Right cardiac atrium (tissue), 5 donors: ENCODE results near the gene GGT6. TPM values are rescaled to one million over a fixed set of nuclear protein-coding genes. Genes with fewer than 3 reads are reported as not detected.

ENCODE experiments used
- ATAC-seq, 2 donors: fragments of 200-7000 bp; cut with Tn5 transposase; one replicate each; pipeline versions ENCODE4 v1.8.0 to v1.9.1; 2020; ENCODE audit warnings: moderate library complexity in 2 of 2, mild to moderate bottlenecking in 1 of 2
- DNase-seq, 3 donors: peaks; one replicate each; pipeline ENCODE4 v3.0.0-alpha.2; 2020
- H3K27ac ChIP-seq: one replicate; pipeline ENCODE4 v1.5.1; 2013; ENCODE audit warnings: mild to moderate bottlenecking, low read length, control low read depth, moderate library complexity
- H3K27me3 ChIP-seq: one replicate; pipeline ENCODE4 v1.6.1; 2013; ENCODE audit not compliant: control insufficient read depth, insufficient read depth
- H3K4me1 ChIP-seq: one replicate; pipeline ENCODE4 v1.6.1; 2013; ENCODE audit warnings: low read length; ENCODE audit not compliant: control insufficient read depth, insufficient read depth
- H3K4me3 ChIP-seq: one replicate; pipeline ENCODE4 v1.5.1; 2013; ENCODE audit warnings: low read length, control low read depth
- H3K9me3 ChIP-seq: one replicate; pipeline ENCODE4 v1.6.1; 2013; ENCODE audit warnings: low read length; ENCODE audit not compliant: control insufficient read depth
- WGBS: extraction: QIAGEN DNeasy Blood & Tissue Kit; methylation state at CpG from one replicate; pipeline ENCODE4 v1.1.7; 2013; 5-methylcytosine and 5-hydroxymethylcytosine counted together
- intact Hi-C, 4 donors: fragments of 100-400 bp; cut with DNase I; formaldehyde crosslinking; loops; one replicate each; pipeline versions ENCODE4 v1.11.0 to v1.14.0; 2022 to 2023
- polyA plus RNA-seq: library from polyadenylated mRNA; stranded (reverse); fragments of 200-250 nt; gene quantifications from one replicate; pipeline ENCODE4 v1.2.3, GENCODE V29; 2013
- total RNA-seq, 4 donors: library from RNA; stranded (reverse); fragmentation: NEBNext Ultra II Directional; extraction: Animal tissue kit (Norgen Biotek cat#: 25700); gene quantifications; one replicate each; pipeline ENCODE4 v1.2.1, GENCODE V29; 2021
- donor health status: healthy with polysubstance abuse.
- donor health status: DM: no; HTN: yes; CAD: no.
- donor health status: DM: no; HTN: no; CAD: no.
- donor health status: DM: no; HTN: yes; CAD: no; lungs with severe emphysema.
- donor health status: DM: yes; HTN: yes; CAD: no.

Gene GGT6
- total and polyA plus RNA-seq, 5 donors = not detected

DNA sequence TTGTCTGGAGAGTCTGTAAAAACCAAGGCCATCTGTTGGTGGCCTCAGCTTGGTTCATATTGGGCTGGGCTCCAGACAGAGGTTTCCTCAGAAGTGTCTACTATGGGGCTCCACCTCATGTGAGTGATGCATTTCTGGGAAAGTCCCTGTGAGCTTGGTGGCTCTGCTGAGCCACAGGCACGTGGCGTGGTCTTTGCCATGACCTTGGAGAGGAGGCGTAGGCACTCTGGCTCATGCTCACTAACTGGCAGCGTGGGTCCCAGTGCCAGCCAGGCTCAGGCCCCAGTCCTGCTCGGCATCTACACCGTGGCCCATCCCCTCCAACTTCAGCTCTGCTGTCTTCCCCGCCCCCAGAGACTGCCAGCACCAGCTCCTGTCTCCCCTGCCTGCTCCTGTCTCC, 13.3 kb upstream of the GGT6 start:
- intact Hi-C loops = loop anchor here in 1 of 4 donors (5.0 kb wide), 1 partner anchor 44 kb away; no protein-coding TSS in a partner anchor
- Histone ChIP-seq H3K27ac (no peak overlapping the region), H3K4me1 (no peaks in the 10 kb centered on the region), H3K4me3 (no peak overlapping the region), H3K27me3 (no peaks in the 10 kb centered on the region), H3K9me3 (no peaks in the 10 kb centered on the region)
- whole genome bisulfite sequencing = 61% methylated on average over 7 of the region's 7 CpGs
- DNase-seq = peak in 2 of 3 donors; percentile 41 to 48
- ATAC-seq = no peak

GRCh38 chr17:4573115-4573514, 12.7 kb upstream of the GGT6 start:
- WGBS = 63% methylated on average over 4 of the region's 4 CpGs
- intact Hi-C loops = loop anchor here in 1 of 4 donors (5.0 kb wide), 1 partner anchor 44 kb away; no protein-coding TSS in a partner anchor
- no peaks in the 10 kb centered on the region for H3K27me3 ChIP-seq
- DNase-seq (no peak), ATAC-seq (no peak)
- peaks cover 1% of the 10 kb centered on the region for H3K4me1 ChIP-seq
- no peaks in the 10 kb centered on the region for H3K9me3 ChIP-seq
- no peak overlapping the region for H3K27ac ChIP-seq
- no peak overlapping the region for H3K4me3 ChIP-seq

- no peaks in the 10 kb centered on the region for H3K9me3 ChIP-seq
- H3K27ac ChIP-seq = no peak overlapping the region
- H3K27me3 ChIP-seq = no peaks in the 10 kb centered on the region
- peaks cover 1% of the 10 kb centered on the region for H3K4me1 ChIP-seq
- H3K4me3 ChIP-seq = no peak overlapping the region
- WGBS = 70% methylated on average over 9 of the region's 9 CpGs
- intact Hi-C loops = loop anchor here in 1 of 4 donors (5.0 kb wide), 1 partner anchor 45 kb away; no protein-coding TSS in a partner anchor
- ATAC-seq (no peak), DNase-seq (no peak)
These were observed 11.8 kb upstream of the GGT6 start for GRCh38 chr17:4572131-4572530.

- peaks cover 1% of the 10 kb centered on the region for H3K4me1 ChIP-seq
- DNase-seq = no peak
- no peak overlapping the region for H3K27ac ChIP-seq
- no peaks in the 10 kb centered on the region for H3K27me3 ChIP-seq
- H3K4me3 ChIP-seq = no peak overlapping the region
- WGBS = 92% methylated on average over 1 of the region's 1 CpG
- no peak for ATAC-seq
- H3K9me3 ChIP-seq = no peaks in the 10 kb centered on the region
- intact Hi-C loops = loop anchor here in 2 of 4 donors (5.0 to 10.0 kb wide), 3 partner anchors 58 to 145 kb away; no protein-coding TSS in a partner anchor
These were observed 9.2 kb upstream of the GGT6 start for GRCh38 chr17:4569591-4569990.

- H3K27me3 ChIP-seq = no peaks in the 10 kb centered on the region
- intact Hi-C loops = loop anchor here (2.0 to 10.0 kb wide), 4 partner anchors 58 to 142 kb away; no protein-coding TSS in a partner anchor
- peak; percentile 39 to 64 (median 51) for DNase-seq
- no peaks in the 10 kb centered on the region for H3K9me3 ChIP-seq
- ATAC-seq = peak; percentile 85 to 89
- peaks cover 1% of the 10 kb centered on the region for H3K4me1 ChIP-seq
- WGBS = 24% methylated on average over 5 of the region's 5 CpGs
- no peak overlapping the region for H3K27ac ChIP-seq
- H3K4me3 ChIP-seq = no peak overlapping the region
These were observed 6.4 kb upstream of the GGT6 start for GRCh38 chr17:4566785-4567184.

GRCh38 chr17:4565209-4566141, 5.1 kb upstream of the GGT6 start:
- intact Hi-C loops = loop anchor here (2.0 to 10.0 kb wide), 4 partner anchors 59 to 141 kb away; no protein-coding TSS in a partner anchor
- no peaks in the 10 kb centered on the region for H3K9me3 ChIP-seq
- ATAC-seq = peak; percentile 80
- peak; percentile 66 to 84 (median 79) for DNase-seq
- no peaks in the 10 kb centered on the region for H3K27me3 ChIP-seq
- H3K4me3 ChIP-seq = no peak overlapping the region
- H3K27ac ChIP-seq = peak overlapping the region; percentile 25
- WGBS = 31% methylated on average over 16 of the region's 16 CpGs
- H3K4me1 ChIP-seq = peaks cover 1% of the 10 kb centered on the region

DNA sequence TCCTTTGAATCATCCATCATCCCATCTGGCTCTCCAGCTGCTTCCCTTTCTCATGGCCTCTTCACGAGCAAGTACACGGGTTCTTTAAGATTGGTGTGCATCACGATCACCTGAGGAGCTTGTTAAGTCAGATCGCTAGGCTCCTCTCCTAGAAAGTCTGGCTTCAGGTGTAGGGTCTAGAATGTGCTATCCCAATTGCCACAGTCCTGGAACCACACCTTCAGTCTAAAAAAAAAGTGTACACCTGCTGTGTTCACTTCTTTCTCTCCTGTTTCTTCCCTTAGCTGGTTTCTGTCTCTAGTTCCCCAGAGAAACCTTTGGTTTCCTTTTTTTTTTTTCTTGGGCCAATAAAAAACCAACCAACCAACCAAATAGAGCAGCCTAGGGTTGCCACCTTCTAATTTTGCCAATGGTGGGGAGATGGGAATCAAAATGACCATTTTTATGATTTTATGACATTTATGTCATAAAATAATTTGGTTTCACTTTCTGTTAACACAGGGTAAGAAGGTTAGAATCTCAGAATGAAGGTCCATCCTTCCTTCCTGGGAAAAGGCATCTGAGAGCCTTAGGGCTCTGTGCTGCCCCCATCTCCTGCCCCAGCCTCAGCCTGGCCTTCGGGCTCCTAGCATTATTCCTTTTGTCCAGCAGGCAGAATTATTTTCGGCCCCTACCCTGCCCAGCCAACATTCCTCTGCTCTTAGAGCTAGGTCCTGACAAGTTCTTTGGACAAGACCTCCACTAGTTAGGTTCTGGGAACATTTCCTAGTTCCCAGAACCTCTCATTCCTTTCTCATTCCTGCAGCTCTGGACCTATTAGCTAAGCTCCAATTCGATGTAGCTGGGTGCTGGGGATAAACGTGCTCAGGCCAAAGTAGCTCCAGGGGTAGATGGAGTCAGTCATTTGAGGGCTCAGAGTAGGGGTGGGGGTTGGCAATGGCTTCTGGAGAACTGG, 1.9 kb upstream of the GGT6 start:
- intact Hi-C loops = loop anchor here in 2 of 4 donors (5.0 to 10.0 kb wide), 2 partner anchors 137 to 140 kb away; no protein-coding TSS in a partner anchor
- no peaks in the 10 kb centered on the region for H3K9me3 ChIP-seq
- DNase-seq (peak in 2 of 3 donors; percentile 49 to 60), ATAC-seq (peak in 1 of 2 donors; percentile 15)
- H3K27me3 ChIP-seq = no peaks in the 10 kb centered on the region
- no peaks in the 10 kb centered on the region for H3K4me1 ChIP-seq
- H3K27ac ChIP-seq = no peak overlapping the region
- H3K4me3 ChIP-seq = no peak overlapping the region
- 63% methylated on average over 8 of the region's 8 CpGs for WGBS

GRCh38 chr17:4560837-4561256, 470 bp upstream of the GGT6 start:
- 60% methylated on average over 11 of the region's 11 CpGs for WGBS
- DNase-seq = peak; percentile 37 to 61 (median 59)
- intact Hi-C loops = loop anchor here in 2 of 4 donors (5.0 to 10.0 kb wide), 2 partner anchors 136 to 139 kb away; no protein-coding TSS in a partner anchor
- Histone ChIP-seq H3K4me3 (no peak overlapping the region), H3K9me3 (no peaks in the 10 kb centered on the region), H3K27me3 (no peaks in the 10 kb centered on the region), H3K27ac (no peak overlapping the region), H3K4me1 (peaks cover 3% of the 10 kb centered on the region)
- ATAC-seq = no peak

DNA sequence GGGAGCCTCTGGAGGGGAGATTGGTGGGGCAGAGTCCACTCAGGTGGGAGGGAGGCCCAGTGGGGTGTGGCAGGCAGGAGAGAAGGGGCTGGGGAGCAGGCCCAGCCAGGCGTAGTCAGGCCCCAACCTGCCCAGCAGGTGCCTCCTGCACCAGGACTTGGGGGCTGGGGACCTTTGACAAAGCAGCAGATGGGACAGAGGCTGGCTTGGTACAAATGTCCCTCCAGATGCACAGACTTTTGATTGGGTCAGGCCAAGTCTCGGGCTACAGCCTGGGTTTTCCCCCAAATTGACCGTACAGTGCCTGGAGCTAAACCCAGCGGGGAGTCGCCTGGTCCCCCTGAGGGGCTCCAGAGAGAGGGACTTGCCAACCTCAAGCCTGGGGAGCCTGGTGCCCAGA, 411 bp downstream of the GGT6 start:
- no peak overlapping the region for H3K27ac ChIP-seq
- 96% methylated on average over 5 of the region's 5 CpGs for WGBS
- intact Hi-C loops = loop anchor here in 3 of 4 donors (5.0 to 10.0 kb wide), 2 partner anchors 135 to 138 kb away; no protein-coding TSS in a partner anchor

GRCh38 chr17:4559139-4559791, 1.1 kb downstream of the GGT6 start:
- intact Hi-C loops = loop anchor here in 1 of 4 donors (5.0 kb wide), 1 partner anchor 137 kb away; no protein-coding TSS in a partner anchor
- DNase-seq = peak in 2 of 3 donors; percentile 59 to 63

More for the DNA sequence above, 411 bp downstream of the GGT6 start:
- DNase-seq (peak in 1 of 3 donors; percentile 36), ATAC-seq (no peak)
- peaks cover 4% of the 10 kb centered on the region for H3K4me1 ChIP-seq
- H3K9me3 ChIP-seq = no peaks in the 10 kb centered on the region
- no peaks in the 10 kb centered on the region for H3K27me3 ChIP-seq
- no peak overlapping the region for H3K4me3 ChIP-seq

More at GRCh38 chr17:4559139-4559791, 1.1 kb downstream of the GGT6 start:
- Histone ChIP-seq H3K9me3 (no peaks in the 10 kb centered on the region), H3K27ac (no peak overlapping the region), H3K27me3 (no peaks in the 10 kb centered on the region), H3K4me3 (no peak overlapping the region), H3K4me1 (peaks cover 4% of the 10 kb centered on the region)
- ATAC-seq = no peak
- 68% methylated on average over 17 of the region's 17 CpGs for WGBS
